Activated CD4-positive, alpha-beta T cell treated with anti-CD3 and anti-CD28 coated beads, Interleukin-2, Interleukin-4, amounts not matched to agents 100 ng/mL and 50 ng/mL, durations not matched to agents 16 hours and 8 hours (primary cell): ENCODE data around the gene DMWD.

Experiments
- DNase-seq: peaks from one replicate; pipeline ENCODE4 v3.0.0-alpha.2; 2020; ENCODE audit warnings: low spot score

Gene DMWD

DNA sequence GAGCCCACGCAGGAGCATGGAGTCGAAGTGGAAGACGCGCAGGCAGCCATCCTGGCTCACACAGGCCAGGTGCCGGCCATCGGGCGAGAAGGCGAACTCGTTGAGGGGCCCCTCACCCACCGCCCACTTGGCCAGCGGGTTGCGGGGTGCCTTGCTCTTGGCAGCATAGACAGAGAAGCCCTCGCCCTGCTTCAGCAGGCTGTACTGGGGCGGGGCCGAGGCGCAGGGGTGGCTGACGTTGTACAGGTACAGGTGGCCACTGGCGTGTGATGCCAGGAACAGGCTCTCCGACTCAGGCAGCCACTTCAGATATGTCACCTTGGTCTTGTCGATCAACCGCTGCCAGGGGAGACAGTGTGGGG lies 6.1 kb downstream of the DMWD start:
- DNase-seq = no peak

DNA sequence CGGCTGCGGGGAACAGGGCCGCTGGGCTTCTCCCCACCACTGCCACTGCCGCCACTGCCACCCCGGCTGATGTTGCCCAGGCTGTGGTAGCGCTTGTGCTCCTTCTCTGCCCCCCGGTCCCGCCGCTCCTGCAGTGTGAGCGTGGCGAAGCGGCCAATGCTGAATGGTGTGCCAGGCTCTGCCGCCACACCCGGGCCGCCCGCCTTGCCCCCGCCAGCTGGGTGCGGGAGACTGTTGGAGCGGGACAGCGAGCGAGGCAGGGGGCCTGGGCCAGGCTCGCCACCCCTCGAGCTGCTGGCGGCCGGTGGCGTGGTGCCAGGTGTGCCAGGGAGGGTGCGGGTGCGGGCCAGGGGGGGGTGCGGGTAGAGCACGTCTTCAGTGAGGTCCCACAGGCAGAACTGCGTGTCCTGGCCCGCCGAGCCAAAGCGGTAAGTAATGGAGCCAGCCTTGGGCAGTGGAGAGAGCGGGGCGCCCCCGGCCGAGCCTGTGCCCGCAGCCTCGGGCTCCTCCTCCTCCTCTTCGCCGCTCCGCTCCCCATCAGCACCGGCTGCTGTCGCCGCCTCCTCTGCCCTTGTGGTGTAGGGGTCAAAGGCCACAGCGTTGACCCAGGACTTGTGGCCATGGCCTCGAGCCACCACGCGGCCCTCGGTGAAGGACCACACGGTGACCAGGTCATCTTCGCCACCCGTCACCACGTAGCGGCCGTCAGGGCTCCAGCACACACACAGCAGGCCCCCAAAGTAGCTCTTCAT lies 6.7 kb downstream of the DMWD start:
- DNase-seq = no peak

DNA sequence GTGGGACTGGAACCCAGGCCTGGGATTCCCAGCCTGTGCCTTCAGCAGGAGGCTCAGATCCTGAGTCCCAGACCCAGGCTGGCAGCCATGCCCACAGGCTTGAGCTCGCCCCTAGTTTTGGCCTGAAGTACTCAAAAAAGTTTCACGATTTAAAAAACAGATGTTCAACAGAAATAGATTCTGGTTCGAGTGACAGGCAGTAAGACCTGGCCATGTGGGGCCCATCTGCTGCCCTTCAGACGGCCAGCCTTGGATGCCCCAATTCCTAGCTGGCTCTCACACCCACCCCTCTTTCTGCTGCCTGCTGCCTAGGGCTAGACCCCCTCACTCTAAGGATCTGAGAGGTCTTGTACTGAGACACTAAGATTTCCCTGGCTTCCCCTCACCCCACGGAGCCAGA lies 7.5 kb downstream of the DMWD start:
- DNase-seq = no peak

DNA sequence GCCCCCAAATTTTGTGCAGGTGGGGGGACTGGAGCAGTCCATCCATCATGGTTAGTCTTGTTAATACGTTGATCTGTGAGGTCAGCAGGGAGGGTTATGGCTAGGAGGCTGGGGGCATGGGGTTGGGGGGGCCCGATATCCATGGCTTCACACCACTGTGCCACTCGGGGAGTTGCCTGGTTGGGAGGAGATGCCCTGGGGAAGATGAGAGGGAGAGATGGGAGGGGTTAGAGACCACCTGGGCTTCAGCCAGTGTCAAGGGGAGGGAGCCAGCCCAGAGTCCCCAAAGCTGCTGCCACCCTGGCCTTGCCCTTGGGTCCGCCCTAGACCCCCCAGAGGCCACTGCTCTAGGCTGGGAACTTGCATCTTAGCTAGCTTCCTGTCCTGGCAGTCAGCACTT lies 8.5 kb downstream of the DMWD start:
- DNase-seq = no peak

DNA sequence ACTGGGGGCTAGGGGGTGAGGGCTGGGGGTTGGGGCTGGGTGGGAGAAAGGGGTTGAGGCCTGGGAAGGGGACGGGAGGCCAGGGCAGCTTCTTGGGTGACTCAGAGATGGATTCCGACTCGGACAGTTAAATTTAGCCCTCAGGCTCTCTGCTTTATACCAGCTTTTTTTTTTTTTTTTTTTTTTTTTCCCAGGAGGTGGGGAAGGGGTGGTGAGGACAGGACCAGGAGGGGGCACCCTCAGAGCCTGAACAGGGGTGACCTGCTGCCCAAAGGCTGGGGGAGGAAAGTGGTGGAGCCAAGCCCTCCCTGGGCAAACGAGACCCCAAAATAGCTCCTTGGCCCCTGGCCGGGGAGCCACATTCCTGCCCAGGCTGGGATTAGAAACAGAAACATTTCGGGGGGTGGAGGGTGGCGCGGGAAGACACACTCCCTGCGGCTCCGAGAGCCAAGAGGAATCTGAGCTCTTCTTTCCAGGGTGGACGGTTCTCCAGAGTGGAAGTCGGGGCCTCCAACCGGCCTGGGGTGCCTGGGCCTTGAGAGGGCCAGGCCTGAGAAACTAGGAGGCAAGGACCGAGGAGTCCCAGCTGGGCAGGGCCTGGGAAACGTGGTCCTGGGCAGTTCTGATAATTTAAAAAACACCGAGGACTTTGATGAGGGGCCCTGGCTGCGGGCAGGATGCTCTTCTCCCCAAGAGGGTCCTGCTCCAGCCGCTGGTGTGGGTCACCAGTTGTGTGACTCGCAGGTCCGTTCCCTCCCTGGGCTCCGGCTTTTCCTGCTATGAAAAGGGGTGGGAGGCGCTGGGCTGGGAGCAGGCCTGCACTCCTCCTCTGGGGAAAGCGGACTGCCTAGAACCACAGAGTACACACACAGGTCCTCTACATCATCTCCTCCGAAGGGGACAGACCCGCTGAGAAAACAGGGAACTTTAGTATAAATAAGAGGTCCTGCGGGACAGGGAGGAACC lies 9.5 kb downstream of the DMWD start:
- no peak for DNase-seq

DNA sequence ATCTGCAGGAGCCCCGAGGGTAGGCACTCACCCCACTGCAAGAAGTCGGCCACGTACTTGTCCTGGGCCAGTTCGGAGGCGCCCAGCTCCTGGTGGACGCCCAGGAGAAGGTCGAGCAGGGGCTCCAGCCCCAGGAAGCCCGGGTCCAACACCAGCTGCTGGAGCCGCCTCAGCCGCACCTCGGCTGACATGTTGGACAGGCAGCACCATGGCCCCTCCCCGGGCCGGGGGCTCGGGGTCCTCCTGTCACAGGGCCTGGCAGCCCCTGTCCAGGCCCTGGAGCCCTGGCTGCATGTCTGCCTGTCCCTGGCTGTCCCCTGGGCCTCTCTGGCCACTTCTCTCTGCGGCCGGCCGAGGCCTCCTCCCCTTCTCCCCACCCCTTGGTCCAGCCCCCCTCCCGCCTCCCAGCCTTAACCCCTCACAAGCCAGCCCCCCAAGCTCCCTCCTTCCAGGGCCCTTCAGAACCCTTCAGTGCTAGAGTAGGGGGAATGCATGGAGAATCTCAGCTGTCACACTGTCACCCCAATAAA lies 10.4 kb downstream of the DMWD start, which contains the start of gene DMPK:
Gene DMPK, minus strand, starts transcription at position 329 of the 530 bp plus-strand sequence. Its CDS starts 138 bp downstream, at position 191.
- DNase-seq = no peak

DNA sequence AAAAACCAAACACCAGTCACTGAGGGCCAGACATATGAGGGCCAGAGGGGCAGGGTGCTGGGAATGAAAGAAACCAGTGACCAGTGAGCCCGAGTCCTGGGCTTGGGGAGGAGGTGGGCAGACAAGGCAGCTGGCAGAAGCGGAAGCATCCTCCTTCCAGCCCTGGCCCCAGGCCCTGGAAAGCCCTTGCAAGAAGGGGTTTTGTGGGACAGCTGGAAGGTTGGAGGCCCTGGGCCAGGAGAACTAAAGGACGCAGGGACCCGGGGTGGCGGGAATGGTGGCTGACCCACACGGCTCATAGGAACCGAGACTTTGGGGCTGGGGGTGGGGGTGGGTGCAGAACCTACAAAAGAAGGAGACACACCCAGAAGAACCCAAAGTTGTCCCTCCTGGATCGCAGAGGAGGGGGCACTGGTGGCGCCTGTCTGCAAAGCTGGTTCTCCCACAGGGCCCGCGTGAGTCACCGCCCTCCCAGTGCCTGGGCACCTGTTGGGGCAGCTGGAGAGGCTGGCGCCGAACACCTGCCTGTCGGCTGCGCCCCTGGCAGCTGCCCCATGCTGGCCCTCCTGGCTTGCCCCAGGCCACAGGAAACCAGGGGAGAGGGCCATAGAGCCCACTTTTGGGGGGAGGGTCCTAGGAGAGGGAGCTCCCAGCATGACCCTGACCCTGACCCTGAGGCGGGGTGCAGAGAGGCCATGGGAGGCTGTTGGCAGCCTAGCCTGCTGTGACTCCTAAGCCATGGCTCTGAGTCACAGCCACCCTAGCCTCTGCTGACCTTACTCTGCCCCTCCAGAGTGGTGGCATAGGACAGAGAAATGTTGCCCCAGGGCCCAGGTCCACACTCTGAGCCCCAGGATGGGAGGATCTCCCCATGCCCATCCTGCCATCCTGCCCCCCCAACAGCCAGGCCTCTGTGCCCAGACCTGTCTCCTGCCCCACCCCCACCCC lies 11.2 kb downstream of the DMWD start:
- DNase-seq = no peak

DNA sequence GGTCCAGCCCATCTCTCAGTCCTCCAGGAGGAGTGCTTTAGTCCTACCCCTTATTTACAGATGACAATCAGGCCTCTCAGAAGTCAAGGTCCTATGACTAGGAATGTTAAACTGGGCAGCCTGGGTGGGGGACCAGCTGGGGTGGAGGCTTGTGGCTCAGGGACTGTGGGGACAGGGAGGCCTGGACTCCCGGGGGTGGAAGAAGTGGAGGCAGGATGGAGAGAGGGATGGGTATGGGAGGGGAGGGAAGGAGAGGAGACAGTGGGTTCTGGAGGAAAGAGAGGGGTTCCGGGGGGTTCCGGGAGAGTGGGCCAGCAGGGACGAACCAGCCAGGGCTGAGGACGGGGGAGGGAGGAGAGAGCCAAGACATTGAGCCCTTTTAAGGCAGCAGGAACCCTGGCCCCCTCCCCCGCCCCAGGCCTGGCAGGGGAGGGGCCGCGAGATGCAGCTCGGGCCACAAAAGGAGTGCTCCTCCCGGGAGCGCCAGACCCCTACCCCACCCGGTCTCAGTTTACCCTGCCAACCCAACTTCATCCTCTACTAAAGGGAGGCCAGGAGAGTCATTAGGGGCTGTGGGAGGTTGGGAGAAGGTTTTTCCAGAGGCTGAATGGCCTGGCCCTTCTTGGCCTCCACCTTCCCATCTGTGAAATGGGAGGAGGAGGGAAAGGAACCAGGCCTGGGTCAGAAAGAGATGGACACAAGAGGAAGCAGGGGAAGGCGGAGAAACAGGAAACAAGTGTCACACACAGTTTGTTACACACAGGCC lies 12.0 kb downstream of the DMWD start:
- no peak for DNase-seq

DNA sequence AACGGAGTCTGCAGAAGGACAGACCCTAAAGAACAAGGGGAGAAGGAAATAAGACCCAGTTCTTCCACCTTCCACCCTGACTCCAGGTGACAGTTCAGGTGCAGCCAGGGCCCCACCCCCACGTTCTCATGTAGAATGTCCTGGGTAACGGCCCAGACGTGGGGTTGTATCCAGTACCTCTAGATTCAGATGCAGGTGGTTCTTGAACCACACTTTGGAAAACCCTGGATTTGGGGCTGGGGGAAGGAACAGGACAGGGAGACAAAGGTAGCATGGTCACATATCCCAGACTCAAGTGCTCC lies 12.5 kb downstream of the DMWD start:
- DNase-seq = no peak

DNA sequence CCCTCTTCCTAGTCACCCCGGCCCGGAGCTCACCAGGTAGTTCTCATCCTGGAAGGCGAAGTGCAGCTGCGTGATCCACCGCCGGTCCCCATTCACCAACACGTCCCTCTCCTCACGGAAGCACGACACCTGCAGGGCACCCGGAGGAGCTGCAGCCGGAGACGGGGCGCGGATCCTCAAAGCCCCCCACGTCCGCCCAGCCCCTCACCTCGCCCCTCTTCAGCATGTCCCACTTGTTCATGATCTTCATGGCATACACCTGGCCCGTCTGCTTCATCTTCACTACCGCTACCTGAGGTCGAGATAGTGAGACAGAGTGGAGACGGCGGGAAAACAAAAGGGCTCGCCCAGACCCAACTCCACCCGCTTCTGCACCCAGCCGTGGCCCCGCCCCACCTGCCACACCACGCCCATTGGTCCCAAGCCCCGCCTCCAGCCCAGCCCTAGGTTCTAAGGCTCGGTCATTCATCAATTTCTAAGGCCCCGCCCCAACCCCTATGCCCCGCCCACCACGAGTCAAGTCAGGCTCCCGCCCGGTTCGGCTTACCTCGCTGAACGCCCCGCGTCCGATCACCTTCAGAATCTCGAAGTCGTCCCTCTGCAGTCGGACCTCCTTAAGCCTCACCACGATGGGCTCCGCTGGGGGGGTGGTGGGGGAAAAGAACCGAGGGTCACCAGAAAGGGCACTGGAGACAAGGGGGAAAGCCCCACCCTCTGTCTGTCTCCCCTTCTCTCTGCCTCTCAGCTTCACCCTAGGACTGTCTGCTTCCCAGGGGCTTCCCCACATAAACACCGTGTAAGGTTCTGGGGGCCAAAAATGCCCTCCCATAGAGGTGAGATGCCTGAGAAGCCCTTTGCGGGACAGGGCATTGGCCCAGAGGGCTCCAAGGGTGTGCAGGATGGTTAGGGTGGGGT lies 13.2 kb downstream of the DMWD start:
- peak; percentile 95 for DNase-seq

DNA sequence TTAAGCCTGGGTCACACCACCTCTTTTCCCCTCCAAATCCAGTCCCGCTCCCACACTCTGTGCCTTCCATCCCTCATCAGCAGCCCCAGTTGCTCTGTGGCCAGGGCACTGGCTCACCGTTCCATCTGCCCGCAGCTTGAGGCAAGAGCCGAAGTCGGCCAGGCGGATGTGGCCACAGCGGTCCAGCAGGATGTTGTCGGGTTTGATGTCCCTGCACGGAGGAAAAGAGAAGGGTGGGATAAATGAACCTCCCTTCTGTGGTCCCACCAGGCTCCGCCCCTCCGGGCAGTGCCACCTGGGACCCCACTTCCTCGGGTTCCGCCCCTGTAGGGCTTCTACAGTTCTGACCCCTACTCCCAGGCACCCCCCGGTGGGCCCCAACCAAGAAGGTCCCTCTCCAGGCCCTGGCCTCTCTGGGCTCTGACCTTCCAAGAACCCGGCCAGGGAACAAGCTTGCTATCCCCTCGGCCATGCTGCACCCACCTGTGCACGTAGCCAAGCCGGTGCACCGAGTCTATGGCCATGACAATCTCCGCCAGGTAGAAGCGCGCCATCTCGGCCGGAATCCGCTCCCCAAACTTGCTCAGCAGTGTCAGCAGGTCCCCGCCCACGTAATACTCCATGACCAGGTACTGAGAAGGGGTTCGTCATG lies 14.5 kb downstream of the DMWD start:
- no peak for DNase-seq

DNA sequence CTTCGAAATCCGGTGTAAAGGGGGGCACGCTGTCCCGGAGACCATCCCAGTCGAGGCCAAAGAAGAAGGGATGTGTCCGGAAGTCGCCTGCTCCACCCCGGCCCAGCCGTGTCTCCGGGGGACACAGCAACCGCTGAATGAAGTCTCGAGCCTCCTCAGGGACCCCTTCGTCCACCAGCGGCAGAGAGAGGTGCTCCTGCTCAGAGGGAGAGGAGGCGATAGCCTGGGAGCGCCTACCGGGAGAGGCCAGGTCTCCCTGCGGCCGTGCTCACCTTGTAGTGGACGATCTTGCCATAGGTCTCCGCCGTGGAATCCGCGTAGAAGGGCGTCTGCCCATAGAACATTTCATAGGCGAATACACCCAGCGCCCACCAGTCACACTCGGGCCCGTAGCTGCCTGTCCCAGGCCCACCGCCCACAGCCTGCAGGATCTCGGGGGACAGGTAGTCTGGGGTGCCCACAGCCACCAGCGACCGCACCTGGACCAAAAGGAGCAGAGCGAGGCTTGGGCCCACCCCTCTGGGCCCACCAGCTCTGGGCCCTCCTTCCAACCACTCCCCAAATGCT lies 15.2 kb downstream of the DMWD start:
- DNase-seq = no peak

DNA sequence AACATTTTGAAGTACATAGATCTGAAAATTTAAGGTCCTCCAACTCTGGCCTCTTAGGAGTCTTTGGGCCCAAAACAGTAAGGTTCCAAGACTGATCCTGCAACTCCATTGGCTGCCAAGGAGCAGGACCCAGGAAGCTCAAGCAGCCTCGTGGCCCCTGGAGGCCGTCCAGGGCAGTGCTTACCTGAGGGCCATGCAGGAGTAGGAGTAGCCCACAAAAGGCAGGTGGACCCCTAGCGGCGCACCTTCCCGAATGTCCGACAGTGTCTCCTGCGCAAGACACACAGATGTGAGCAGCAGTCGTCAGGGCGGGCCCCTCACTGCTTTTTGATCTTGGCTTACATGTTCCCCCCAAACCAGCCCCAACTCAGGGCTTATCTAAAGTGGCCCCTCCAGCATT lies 17.9 kb downstream of the DMWD start:
- DNase-seq = no peak

DNA sequence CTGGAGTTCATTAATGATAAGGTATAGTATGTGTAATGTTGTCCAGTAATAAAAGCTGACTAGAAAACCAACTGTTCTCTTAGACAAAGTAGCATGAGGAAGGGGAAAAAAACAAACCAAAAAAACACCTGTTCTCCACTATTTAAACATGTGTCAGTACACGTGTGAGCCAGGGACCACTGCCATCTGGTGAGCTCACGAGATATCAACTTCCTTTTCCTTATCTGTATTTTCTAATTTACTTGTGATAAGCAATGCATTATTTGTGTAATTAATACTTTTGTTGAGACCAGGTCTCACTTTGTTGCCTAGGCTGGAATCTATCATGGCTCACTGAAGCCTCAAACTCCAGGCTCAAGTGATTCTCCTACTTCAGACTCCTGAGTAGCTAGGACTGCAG lies 19.3 kb downstream of the DMWD start:
- no peak for DNase-seq

DNA sequence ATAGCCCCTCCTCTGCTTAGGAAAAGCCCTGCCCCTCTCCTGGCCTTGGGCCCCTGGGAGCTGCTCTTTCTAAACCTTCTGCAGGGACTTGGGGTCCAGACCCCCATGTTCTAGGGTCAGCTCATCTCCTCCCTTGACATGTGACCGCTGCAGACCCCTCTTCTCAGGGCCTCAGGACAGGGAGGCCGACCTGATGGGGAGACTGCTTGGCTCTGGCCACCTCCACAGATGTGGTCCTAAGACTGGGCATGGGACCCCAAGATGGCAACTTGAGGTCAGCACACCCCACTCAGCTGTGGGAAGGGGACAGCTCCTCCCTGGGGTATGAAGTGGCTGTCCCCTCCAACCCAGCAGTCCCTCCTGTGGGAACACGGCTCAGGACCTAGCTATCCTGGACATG lies 19.7 kb downstream of the DMWD start:
- DNase-seq = no peak

DNA sequence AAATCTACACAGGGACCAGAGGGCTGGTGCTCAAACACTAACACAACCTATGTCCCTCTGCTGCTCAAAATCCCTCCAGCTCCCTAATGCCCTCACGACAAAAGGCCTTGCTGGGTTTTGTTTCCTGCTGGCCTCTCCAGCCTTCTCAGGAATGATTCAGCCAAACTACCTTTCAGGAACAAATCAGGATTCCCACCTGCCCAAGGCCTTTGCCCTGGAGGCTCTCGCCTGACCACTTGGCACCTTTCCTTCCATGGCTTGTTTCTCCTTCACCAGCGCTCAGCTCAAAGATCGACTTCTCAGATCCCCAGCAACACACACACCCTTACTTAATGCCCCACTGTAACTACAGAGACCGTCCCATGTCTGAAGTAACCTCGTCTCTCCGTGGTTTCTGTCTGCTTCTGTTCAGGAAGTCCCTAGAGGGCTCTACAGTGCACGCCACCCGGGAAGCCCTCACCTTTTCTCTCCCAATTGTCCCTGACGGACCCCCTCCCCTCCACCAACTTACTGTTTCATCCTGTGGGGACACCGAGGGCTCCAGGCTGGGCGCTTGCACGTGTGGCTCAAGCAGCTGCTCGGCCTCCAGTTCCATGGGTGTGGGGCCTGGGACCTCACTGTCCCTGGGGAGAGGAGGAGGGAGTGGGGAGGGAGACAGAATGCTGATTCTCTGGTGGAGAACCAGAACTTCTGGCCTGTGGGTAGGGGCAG lies 20.4 kb downstream of the DMWD start:
- DNase-seq = no peak

DNA sequence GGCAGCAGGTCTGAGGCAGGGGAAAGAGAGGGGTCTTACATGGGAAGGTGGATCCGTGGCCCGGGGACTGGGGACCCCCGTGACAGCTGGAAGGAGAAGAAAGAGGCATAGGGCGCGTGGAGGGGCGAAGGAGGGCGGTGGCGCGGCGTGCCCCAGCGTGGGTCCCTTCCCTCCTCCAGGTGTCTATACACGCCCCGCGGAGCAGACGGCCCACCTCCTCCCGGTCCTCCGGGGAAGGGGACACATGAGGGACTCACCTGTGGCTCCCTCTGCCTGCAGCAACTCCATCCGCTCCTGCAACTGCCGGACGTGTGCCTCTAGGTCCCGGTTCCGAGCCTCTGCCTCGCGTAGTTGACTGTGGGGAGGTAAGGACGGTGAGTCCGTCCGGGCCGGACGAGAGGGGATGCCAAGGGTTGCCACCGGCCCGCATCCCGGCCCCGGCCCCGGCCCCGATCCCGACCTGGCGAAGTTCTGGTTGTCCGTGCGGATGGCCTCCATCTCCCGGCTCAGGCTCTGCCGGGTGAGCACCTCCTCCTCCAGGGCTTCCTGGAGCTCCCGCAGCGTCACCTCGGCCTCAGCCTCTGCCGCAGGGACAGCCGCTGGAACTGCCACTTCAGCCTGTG lies 21.2 kb downstream of the DMWD start:
- no peak for DNase-seq
